OCI-LY7 (cell line): Measurements from ENCODE around the gene CCBE1.

Experiments used
- CTCF ChIP-seq: fragments of 200-600 bp; sonication (generic); conservative IDR thresholded peaks from 2 replicates; pipeline ENCODE4 v1.5.1; 2014; ENCODE audit warnings: mild to moderate bottlenecking, antibody characterized with exemption, low read length, moderate library complexity, mixed read lengths
- EZH2phosphoT487 ChIP-seq: fragments of 200-600 bp; sonication (generic); IDR thresholded peaks from 2 replicates; pipeline ENCODE4 v1.6.1; 2018; ENCODE audit warnings: low read depth, borderline replicate concordance, mild to moderate bottlenecking, mixed run types, antibody characterized with exemption, low read length, moderate library complexity, mixed read lengths

GRCh38 chr18:59535055-59535454, 162.2 kb downstream of the CCBE1 start:
- TF ChIP-seq EZH2phosphoT487 (no peak), CTCF (no peak)
